Neural cell (in vitro differentiated cells): Measurements from ENCODE around the gene USP38. TPM values are rescaled to one million over a fixed set of nuclear protein-coding genes. Genes with fewer than 3 reads are reported as not detected.
A peak's percentile ranks its signal among the peaks of the same experiment; 100 is the strongest.

Experiments
- H2AFZ ChIP-seq: fragments of 200-600, 300-800 bp; sonication (generic), shearing (Covaris generic); 2 replicates; pipeline ENCODE4 v1.6.0; 2014; ENCODE audit warnings: low read depth, mild to moderate bottlenecking, antibody characterized with exemption, low read length, moderate library complexity
- H3F3A ChIP-seq: fragments of 200-600 bp; shearing (Covaris generic); 2 replicates; pipeline ENCODE4 v1.6.1; 2016; ENCODE audit warnings: mild to moderate bottlenecking, moderate library complexity, mixed read lengths, antibody characterized with exemption, low read length; ENCODE audit not compliant: insufficient read depth, poor library complexity, severe bottlenecking
- H3K27ac ChIP-seq: fragments of 200-600, 300-800 bp; sonication (generic), shearing (Covaris generic); 2 replicates; pipeline ENCODE4 v1.5.1; 2014; ENCODE audit warnings: mild to moderate bottlenecking, low read length, moderate library complexity
- H3K27me3 ChIP-seq: fragments of 300-800, 200-600 bp; sonication (generic), shearing (Covaris generic); 2 replicates; pipeline ENCODE4 v1.6.0; 2014; ENCODE audit warnings: mild to moderate bottlenecking, low read depth, low read length, moderate library complexity; ENCODE audit not compliant: insufficient read depth
- H3K36me3 ChIP-seq: fragments of 300-800, 200-600 bp; sonication (generic), shearing (Covaris generic); 2 replicates; pipeline ENCODE4 v1.5.1; 2014; ENCODE audit warnings: mild to moderate bottlenecking, antibody characterized with exemption, low read length, moderate library complexity; ENCODE audit not compliant: insufficient read depth
- H3K4me2 ChIP-seq: fragments of 300-800, 200-600 bp; sonication (generic), shearing (Covaris generic); 2 replicates; pipeline ENCODE4 v1.6.0; 2014; ENCODE audit warnings: mild to moderate bottlenecking, low read length
- H3K4me3 ChIP-seq: fragments of 300-800, 200-600 bp; sonication (generic), shearing (Covaris generic); 2 replicates; pipeline ENCODE4 v1.5.1; 2014; ENCODE audit warnings: mild to moderate bottlenecking, low read length, moderate library complexity
- H3K79me2 ChIP-seq: fragments of 200-600 bp; shearing (Covaris generic); replicated peaks from 2 replicates; pipeline ENCODE4 v1.6.0; 2014; ENCODE audit warnings: mild to moderate bottlenecking, low read length, moderate library complexity; ENCODE audit not compliant: insufficient read depth
- H3K9ac ChIP-seq: fragments of 300-800, 200-600 bp; sonication (generic), shearing (Covaris generic); 2 replicates; pipeline ENCODE4 v1.6.1; 2016; ENCODE audit warnings: mild to moderate bottlenecking, low read length, mixed read lengths
- H3K9me2 ChIP-seq: fragments of 200-600 bp; shearing (Covaris generic); 2 replicates; pipeline ENCODE4 v1.6.1; 2016; ENCODE audit warnings: mild to moderate bottlenecking, low read length, mixed read lengths; ENCODE audit not compliant: insufficient read depth
- H3K9me3 ChIP-seq: fragments of 200-600, 300-800 bp; sonication (generic), shearing (Covaris generic); 2 replicates; pipeline ENCODE4 v1.6.1; 2016; ENCODE audit warnings: mild to moderate bottlenecking, mixed run types, low read length, moderate library complexity, mixed read lengths
- H4K20me1 ChIP-seq: fragments of 200-600 bp; shearing (Covaris generic); 2 replicates; pipeline ENCODE4 v1.6.1; 2016; ENCODE audit warnings: mild to moderate bottlenecking, mixed run types; ENCODE audit not compliant: insufficient read depth
- CTCF ChIP-seq: fragments of 450-650 bp; IDR thresholded peaks from 2 replicates; pipeline ENCODE4 v1.5.1; 2014; ENCODE audit warnings: antibody characterized with exemption, mild to moderate bottlenecking, moderate library complexity; ENCODE audit not compliant: poor library complexity, severe bottlenecking
- EP300 ChIP-seq: fragments of 450-650 bp; conservative IDR thresholded peaks from 2 replicates; pipeline ENCODE4 v1.6.1; 2014; ENCODE audit warnings: antibody characterized with exemption, mild to moderate bottlenecking, moderate library complexity; ENCODE audit not compliant: poor library complexity, severe bottlenecking
- EZH2 ChIP-seq: fragments of 200-600, 300-800 bp; shearing (Covaris generic), sonication (generic); IDR thresholded peaks from 2 replicates; pipeline ENCODE4 v1.6.1; 2014; ENCODE audit warnings: antibody characterized with exemption, low read length, borderline replicate concordance, mild to moderate bottlenecking; ENCODE audit not compliant: insufficient read depth, poor library complexity, severe bottlenecking
- MXI1 ChIP-seq: fragments of 450-650 bp; conservative IDR thresholded peaks from 2 replicates; pipeline ENCODE4 v1.6.1; 2014; ENCODE audit warnings: antibody characterized with exemption, mild to moderate bottlenecking; ENCODE audit not compliant: poor library complexity, severe bottlenecking
- POLR2AphosphoS5 ChIP-seq: IDR thresholded peaks from 2 replicates; pipeline ENCODE4 v1.6.1; 2012
- RAD21 ChIP-seq: fragments of 450-650 bp; conservative IDR thresholded peaks from 2 replicates; pipeline ENCODE4 v1.6.1; 2014; ENCODE audit warnings: antibody characterized with exemption, mild to moderate bottlenecking, moderate library complexity
- REST ChIP-seq: IDR thresholded peaks from 2 replicates; pipeline ENCODE4 v1.6.1; 2012; ENCODE audit warnings: borderline replicate concordance
- SMC3 ChIP-seq: fragments of 450-650 bp; conservative IDR thresholded peaks from 2 replicates; pipeline ENCODE4 v1.6.1; 2014; ENCODE audit warnings: antibody characterized with exemption, mild to moderate bottlenecking, moderate library complexity; ENCODE audit not compliant: poor library complexity
- TAF1 ChIP-seq: IDR thresholded peaks from 2 replicates; pipeline ENCODE4 v1.6.1; 2012; ENCODE audit warnings: low read depth
- polyA plus RNA-seq: library from polyadenylated mRNA; depleted of rRNA; stranded (reverse); fragments of >200 nt; gene quantifications from 2 replicates; pipeline ENCODE4 v1.2.3, GENCODE V29; 2014

Gene USP38
- polyA plus RNA-seq, 1 donor from 2014 or later, result 9.5 TPM

DNA sequence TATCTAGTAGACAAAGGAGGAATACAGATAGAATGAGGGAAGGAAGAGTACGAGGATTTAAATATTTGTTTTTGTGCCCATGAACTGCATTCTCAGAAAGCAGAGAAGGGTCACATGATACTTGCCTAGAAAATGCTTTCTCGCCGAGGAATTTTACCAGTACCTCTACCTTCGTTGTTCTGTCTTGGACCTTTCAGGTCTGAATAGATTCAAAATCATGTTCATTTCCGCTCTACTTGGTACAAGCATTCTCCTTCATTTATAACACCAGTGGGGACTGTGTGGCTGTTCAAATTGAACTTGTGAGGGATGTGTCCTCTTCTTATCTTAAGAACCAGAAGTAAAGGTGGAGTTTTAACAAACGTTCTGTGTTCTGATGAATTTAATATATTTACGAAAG, 1.9 kb downstream of the USP38 start:
- peaks cover 69% of the 10 kb centered on the region for H3K79me2 ChIP-seq
- peak overlapping the region; percentile 85 for H3K9ac ChIP-seq
- no peaks in the 10 kb centered on the region for H3F3A ChIP-seq
- H3K27me3 ChIP-seq, result no peaks in the 10 kb centered on the region
- peak overlapping the region; percentile 92 for H3K4me2 ChIP-seq
- peaks cover 6% of the 10 kb centered on the region for H4K20me1 ChIP-seq
- H3K27ac ChIP-seq, result no peak overlapping the region
- no peak for TF ChIP-seq MXI1
- no peak for TF ChIP-seq POLR2AphosphoS5
- no peak for TF ChIP-seq CTCF
- TF ChIP-seq REST, result no peak
- no peak for TF ChIP-seq SMC3
- no peak for TF ChIP-seq EP300
- TF ChIP-seq RAD21, result no peak
- no peak for TF ChIP-seq TAF1
- TF ChIP-seq EZH2, result no peak
- H2AFZ ChIP-seq, result no peak overlapping the region
- no peaks in the 10 kb centered on the region for H3K9me2 ChIP-seq
- H3K36me3 ChIP-seq, result no peaks in the 10 kb centered on the region
- H3K9me3 ChIP-seq, result no peaks in the 10 kb centered on the region
- peak overlapping the region; percentile 89 for H3K4me3 ChIP-seq

DNA sequence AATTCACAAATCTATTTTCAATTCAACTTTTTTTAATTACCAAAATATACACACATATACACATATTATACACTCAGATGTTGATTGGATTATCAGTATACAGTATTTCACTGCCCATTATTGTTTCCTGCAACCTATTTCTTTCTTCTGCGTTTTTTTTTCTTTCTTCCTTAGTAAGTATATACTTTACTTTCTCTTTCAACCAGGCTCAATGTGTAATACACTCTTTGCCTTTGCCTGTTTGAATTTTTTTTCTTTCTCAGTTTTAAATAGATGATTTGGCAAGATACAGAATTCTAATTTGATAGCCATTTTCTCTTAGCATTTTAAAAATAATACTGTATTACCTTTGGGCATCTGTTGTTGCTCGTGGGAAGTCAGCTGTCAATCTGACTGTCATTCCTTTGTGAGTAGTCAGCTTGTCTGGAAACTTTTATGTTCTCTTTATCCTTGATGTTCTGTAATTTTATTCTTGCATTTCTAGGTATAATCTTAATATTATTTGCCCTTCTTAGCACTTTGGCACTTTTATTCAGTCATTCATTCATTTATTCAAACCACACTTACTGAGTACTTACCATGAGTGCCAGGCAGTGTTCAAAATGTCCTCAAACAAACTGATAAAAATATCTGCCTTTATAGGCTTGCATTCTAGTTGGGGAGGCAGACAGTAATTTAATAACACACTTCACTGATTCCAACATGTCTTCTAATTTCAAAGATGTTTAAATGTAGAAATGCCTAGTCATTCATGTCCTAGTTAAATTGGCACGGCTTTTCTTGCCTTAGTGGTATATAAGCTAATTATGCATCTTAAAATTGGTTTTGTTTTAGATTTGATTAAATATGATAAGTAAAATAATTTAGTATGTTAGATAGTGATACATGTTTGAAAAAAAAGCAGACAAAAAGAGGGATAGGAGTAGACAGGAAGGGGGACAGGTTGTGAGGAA, 3.7 kb downstream of the USP38 start:
- Histone ChIP-seq H3K27ac (no peak overlapping the region), H2AFZ (no peak overlapping the region), H3K9ac (peak overlapping the region; percentile 8), H3K4me3 (peak overlapping the region; percentile 89), H4K20me1 (peaks cover 6% of the 10 kb centered on the region), H3F3A (no peaks in the 10 kb centered on the region), H3K9me3 (no peaks in the 10 kb centered on the region), H3K4me2 (peak overlapping the region; percentile 92), H3K27me3 (no peaks in the 10 kb centered on the region), H3K9me2 (no peaks in the 10 kb centered on the region), H3K79me2 (peaks cover 64% of the 10 kb centered on the region), H3K36me3 (no peaks in the 10 kb centered on the region)
- TF ChIP-seq POLR2AphosphoS5 (no peak), RAD21 (no peak), EP300 (no peak), MXI1 (no peak), TAF1 (no peak), CTCF (no peak), REST (no peak), SMC3 (no peak), EZH2 (no peak)
